Measurements from ENCODE around the gene JAK2.

- no peak for TF ChIP-seq CTCF (IDR thresholded peaks at IDR 0.05)
- TF ChIP-seq POLR2A (IDR thresholded peaks at IDR 0.05), result no peak
Observed at GRCh38 chr9:4997196-4997595, 12.1 kb downstream of the JAK2 start.
